ENCODE measurements around the gene SIRPA.

The SIRPA gene

DNA sequence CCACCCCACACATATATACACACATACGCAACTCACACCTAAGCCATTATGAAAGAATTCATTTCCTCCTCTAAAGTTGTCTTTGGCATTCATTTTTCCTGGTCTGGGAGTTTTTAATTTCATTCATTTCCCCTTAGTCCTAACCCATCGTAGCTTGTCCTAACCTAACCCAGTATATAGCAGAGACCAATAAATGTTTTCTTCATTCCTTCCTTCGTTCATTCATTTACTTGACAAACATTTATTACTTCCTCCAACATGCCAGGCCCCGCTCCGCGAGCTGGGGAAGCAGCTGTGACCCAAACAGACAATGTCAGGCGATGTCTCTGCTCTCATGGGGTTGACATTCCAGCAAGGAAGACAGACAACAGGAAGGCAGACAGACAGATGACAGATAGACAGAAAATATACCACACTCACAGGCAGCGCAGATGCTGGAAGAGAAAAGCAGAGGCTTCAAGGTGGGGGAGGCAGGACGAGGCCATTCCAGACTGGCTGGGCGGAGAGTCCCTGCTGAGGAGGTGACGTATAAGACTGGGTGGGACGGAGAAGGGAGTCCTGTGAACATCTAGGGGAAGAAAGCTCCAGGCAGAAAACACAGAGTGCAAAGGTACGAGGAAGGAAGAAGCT, 33.7 kb upstream of the SIRPA start:
- no peaks in the 10 kb centered on the region for H3K36me3 Mint-ChIP-seq (ENCODE audit: low read depth)
- H3K27ac Mint-ChIP-seq: no peak overlapping the region
- no peak for ATAC-seq
- peaks cover 10% of the 10 kb centered on the region for H3K27me3 Mint-ChIP-seq
- no peaks in the 10 kb centered on the region for H3K9me3 Mint-ChIP-seq
- H3K4me1 Mint-ChIP-seq: no peaks in the 10 kb centered on the region
- DNase-seq: no peak
- H3K4me3 Mint-ChIP-seq: no peak overlapping the region

DNA sequence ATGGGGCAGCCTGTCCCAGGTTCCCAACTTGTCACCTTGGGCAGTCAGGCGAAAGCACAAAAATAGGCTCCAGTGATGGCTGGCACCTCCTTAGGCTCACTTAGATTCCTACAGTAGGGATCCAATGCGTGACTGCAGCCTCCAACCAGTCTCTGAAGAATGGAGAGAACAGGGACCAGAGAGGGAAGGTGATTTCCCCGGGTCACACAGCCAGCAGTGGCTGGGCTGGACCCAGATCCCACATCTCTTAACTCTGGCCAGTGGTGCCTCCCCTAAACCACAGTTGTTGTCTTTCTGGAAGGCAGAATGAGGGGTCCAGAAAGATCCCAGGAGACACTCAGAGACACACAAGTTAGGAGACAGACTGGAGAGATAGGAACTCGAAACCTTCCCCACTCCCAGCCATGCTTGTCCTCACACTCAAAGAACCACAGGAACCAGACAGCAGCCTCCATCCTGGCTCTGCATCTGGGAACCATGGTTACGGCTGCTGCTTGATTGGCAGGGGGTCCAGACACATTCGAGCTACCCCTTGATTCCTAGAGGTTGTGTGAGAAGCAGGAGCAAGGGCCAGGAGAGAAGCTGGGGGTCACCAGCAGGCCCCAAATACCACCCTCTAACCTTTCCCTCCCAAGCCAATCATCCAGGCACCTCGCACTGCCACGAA, 33.1 kb upstream of the SIRPA start:
- H3K27ac Mint-ChIP-seq: no peak overlapping the region
- DNase-seq (no peak), ATAC-seq (no peak)
- H3K36me3 Mint-ChIP-seq (ENCODE audit: low read depth): no peaks in the 10 kb centered on the region
- no peaks in the 10 kb centered on the region for H3K9me3 Mint-ChIP-seq
- H3K4me3 Mint-ChIP-seq: no peak overlapping the region
- no peaks in the 10 kb centered on the region for H3K4me1 Mint-ChIP-seq
- peaks cover 12% of the 10 kb centered on the region for H3K27me3 Mint-ChIP-seq

DNA sequence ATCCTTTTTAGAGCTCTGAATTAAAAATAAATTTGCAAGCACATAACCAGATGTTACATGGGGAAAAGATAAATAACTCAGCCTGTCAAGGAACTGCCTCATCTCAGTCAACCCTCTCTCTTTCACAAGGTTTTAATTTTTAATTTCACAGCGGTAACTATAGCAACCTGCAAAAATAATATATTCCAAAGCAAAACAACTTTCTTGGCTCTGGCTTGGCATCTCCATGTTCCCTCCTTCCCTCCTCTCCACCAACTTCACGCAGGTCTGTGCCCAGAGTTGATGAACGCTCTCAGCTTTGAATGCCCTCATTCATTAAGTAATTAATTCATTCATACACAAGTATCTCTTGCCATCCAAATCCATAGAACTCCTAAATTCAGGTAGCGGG, 32.5 kb upstream of the SIRPA start:
- peaks cover 12% of the 10 kb centered on the region for H3K27me3 Mint-ChIP-seq
- H3K27ac Mint-ChIP-seq: no peak overlapping the region
- H3K36me3 Mint-ChIP-seq (ENCODE audit: low read depth): no peaks in the 10 kb centered on the region
- H3K9me3 Mint-ChIP-seq: no peaks in the 10 kb centered on the region
- DNase-seq (no peak), ATAC-seq (no peak)
- no peak overlapping the region for H3K4me3 Mint-ChIP-seq
- no peaks in the 10 kb centered on the region for H3K4me1 Mint-ChIP-seq

DNA sequence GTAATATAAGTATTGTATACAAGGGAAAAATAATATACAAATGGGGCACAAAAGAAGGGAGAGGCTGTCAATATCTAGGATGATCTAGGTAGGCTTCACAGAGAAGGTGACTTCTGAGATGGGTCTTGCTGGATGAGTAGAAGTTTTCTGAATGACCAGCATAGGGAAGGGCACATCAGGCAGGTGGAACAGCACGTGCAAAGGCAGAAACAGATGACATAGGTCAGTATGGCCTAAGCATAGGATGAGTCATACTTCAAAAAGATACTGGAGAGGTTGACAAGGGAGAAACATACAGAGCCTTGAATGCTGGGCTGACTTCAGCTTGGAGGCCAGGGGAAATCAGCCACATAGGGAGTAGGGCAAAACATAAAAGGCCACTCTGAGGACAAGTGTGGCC, 31.9 kb upstream of the SIRPA start:
- H3K27me3 Mint-ChIP-seq: peaks cover 15% of the 10 kb centered on the region

DNA sequence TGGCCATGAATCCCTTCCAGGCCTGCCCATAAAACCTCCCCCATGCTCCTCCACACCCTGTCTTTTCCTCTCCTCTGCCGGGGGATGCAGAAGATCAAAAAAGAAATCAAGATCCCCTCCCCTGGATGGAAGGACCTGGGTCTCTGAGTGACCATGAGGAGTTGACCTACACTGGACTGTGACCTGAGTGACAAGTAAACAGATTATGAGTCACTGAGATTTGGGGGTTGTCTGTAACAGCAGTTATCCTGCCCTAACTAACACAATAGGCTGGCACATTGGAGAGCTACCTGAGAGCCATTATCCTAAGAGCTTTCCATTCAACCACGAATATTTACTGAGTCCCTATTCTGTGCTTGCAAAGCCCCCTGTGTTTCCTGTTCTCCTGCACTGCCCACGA, 28.4 kb upstream of the SIRPA start:
- peaks cover 14% of the 10 kb centered on the region for H3K4me1 Mint-ChIP-seq
- ATAC-seq: no peak
- H3K9me3 Mint-ChIP-seq: no peaks in the 10 kb centered on the region
- no peak for DNase-seq
- no peak overlapping the region for H3K27ac Mint-ChIP-seq
- H3K27me3 Mint-ChIP-seq: peaks cover 20% of the 10 kb centered on the region
- no peaks in the 10 kb centered on the region for H3K36me3 Mint-ChIP-seq (ENCODE audit: low read depth)
- no peak overlapping the region for H3K4me3 Mint-ChIP-seq

More for the DNA sequence above, 31.9 kb upstream of the SIRPA start:
- Mint-ChIP-seq H3K27ac (no peak overlapping the region), H3K9me3 (no peaks in the 10 kb centered on the region), H3K36me3 (ENCODE audit: low read depth) (no peaks in the 10 kb centered on the region), H3K4me1 (no peaks in the 10 kb centered on the region), H3K4me3 (no peak overlapping the region)
- DNase-seq (no peak), ATAC-seq (no peak)

DNA sequence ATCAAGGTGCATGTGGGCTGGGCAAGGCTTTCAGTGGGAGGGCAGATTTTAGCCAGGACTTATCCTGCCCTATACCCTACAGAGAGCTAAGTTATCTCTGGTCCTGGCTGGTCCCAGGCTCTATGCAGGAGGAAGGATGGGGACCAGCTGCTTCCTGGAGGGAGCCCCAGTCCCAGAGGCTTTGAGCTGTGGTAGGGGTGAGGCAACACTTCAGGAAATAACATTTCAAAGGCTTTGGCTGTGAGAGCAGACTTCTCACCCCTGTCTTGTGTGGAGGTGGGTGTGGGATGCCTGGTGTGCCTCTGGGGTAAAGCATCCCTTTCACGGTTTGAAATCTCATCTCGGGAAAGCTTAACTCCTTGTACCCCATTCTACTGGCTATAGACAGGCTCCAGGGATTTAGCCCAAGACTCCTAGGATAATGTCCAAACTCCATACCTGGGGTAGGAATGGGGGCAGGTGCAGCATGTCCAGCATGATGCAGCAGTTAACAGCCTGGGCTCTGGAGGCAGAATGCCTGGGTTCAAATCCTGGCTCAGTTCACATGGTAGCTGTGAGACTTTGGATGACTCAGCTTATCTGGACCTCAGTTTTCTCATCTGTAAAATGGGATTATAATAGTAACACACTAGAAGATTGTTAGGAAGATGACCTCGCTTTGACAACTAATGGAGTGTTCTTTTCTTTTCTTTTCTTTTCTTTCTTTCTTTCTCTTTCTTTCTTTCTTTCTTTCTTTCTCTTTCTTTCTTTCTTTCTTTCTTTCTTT, 27.5 kb upstream of the SIRPA start:
- Mint-ChIP-seq H3K4me1 (peaks cover 17% of the 10 kb centered on the region), H3K27me3 (peaks cover 21% of the 10 kb centered on the region), H3K36me3 (ENCODE audit: low read depth) (no peaks in the 10 kb centered on the region), H3K9me3 (no peaks in the 10 kb centered on the region), H3K27ac (no peak overlapping the region), H3K4me3 (no peak overlapping the region)
- ATAC-seq (no peak), DNase-seq (no peak)

DNA sequence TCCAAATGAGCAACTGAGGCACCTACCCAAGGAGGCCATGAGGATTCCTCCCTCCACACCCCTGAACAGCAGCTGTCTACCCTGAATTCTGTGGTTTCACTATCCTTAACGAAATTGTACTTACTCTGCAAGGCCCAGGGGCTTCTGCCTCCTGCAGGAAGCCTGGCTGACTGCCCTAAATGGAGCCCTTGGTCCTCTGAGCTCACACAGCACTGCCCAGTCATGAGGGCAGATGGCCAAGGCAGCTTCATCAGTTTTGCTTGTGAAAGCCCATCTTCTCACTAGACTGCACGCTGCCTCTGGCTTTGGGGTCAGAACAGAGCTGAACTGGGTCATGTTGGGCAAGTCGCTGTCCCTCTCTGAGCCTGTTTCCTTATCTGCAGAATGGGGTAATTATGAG, 26.4 kb upstream of the SIRPA start:
- H3K36me3 Mint-ChIP-seq (ENCODE audit: low read depth): no peaks in the 10 kb centered on the region
- H3K27me3 Mint-ChIP-seq: peaks cover 19% of the 10 kb centered on the region
- H3K4me1 Mint-ChIP-seq: peaks cover 17% of the 10 kb centered on the region
- no peak overlapping the region for H3K4me3 Mint-ChIP-seq
- DNase-seq (no peak), ATAC-seq (no peak)
- H3K27ac Mint-ChIP-seq: no peak overlapping the region
- no peaks in the 10 kb centered on the region for H3K9me3 Mint-ChIP-seq

DNA sequence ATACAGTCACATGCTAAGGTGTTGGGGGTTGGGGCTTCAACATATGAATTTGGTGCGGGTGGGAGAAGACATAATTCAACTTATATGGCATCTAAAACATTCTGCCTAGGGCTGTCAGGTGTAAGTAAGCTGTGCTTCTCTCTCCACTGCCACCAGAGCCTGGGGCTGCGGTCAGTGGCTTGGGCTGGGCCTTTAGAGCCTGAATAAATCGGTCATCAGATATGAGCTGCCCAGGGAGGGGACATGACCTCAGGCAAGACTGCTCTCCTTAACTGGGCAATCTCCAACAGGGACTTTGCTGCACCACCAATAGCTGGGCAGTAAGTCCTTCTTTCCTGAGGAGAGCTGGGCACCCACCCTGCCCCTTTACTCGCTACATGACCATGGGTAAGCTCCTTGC, 24.9 kb upstream of the SIRPA start:
- Mint-ChIP-seq H3K36me3 (ENCODE audit: low read depth) (no peaks in the 10 kb centered on the region), H3K27ac (no peak overlapping the region), H3K9me3 (no peaks in the 10 kb centered on the region), H3K27me3 (peaks cover 19% of the 10 kb centered on the region), H3K4me3 (no peak overlapping the region), H3K4me1 (peaks cover 17% of the 10 kb centered on the region)
- DNase-seq (no peak), ATAC-seq (no peak)

DNA sequence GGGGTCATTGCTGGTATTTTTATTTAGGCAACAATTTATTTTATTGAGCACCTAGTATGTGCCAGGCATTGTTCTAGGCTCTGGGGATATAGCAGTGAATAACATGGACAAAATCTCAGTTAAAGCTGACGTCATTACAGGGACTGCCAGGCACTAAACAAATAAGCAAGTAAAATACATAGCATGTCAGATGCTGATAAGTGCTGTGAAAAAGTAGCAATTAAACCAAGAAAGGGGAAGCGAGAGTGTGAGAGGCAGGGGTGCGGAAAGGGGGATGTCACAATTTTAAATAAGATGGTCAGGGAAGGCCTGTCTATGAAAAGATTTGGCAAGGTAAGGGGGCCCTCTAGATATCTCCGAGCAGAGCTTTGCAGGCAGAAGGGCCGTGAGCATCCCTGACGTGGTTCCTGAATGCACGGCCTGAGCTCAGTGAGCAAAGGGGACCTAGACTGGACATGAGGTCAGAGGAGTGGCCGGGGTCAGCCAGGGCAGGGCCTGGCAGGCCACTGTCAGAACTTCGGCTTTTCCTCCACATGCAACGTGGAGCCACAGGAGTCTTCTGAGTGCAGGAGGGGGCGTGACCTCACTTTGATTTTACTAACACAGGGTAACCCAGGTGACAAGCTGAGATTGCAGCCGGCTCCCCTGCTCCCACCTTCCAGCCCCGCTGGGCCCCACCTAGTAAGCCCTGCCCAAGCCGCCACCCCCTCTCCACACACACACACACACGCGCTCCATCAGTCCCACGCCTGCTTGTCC, 24.2 kb upstream of the SIRPA start:
- DNase-seq: no peak
- Mint-ChIP-seq H3K27ac (no peak overlapping the region), H3K27me3 (peaks cover 22% of the 10 kb centered on the region), H3K9me3 (no peaks in the 10 kb centered on the region), H3K36me3 (ENCODE audit: low read depth) (no peaks in the 10 kb centered on the region), H3K4me3 (no peak overlapping the region), H3K4me1 (peaks cover 17% of the 10 kb centered on the region)
- ATAC-seq: no peak

DNA sequence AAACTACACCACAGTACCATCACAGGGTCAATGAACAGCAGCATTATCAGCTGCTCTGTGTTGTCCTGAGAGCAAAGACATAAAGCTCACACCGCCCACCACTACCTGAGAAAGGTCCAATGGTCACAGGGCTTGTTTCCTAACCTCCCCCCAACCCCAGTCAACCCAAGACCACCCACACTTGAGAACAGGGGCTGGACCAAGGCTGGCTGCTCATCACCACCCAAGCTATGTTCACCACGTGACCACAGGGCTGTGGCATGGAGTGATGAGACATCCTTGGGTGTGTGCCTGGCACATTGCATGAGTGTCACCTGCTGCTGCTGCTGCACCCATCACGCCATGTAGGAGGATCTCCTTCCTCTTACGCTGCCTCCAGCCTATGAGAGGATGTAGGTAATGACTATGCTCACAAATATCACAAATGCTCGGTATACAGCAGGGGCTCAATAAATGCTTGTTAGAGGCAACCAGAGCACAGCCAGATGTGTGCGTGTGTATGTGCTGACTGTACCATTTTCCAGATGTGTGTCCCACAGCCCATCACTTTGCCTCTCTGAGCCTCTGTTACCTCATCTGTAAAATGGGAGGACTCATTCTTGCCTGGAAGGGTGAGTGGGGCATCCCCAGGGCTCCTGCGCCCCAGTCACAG, 23.3 kb upstream of the SIRPA start:
- Mint-ChIP-seq H3K36me3 (ENCODE audit: low read depth) (no peaks in the 10 kb centered on the region), H3K27me3 (peaks cover 20% of the 10 kb centered on the region), H3K4me3 (no peak overlapping the region), H3K4me1 (peaks cover 17% of the 10 kb centered on the region), H3K27ac (no peak overlapping the region), H3K9me3 (no peaks in the 10 kb centered on the region)
- ATAC-seq (peak; percentile 85), DNase-seq (no peak)

DNA sequence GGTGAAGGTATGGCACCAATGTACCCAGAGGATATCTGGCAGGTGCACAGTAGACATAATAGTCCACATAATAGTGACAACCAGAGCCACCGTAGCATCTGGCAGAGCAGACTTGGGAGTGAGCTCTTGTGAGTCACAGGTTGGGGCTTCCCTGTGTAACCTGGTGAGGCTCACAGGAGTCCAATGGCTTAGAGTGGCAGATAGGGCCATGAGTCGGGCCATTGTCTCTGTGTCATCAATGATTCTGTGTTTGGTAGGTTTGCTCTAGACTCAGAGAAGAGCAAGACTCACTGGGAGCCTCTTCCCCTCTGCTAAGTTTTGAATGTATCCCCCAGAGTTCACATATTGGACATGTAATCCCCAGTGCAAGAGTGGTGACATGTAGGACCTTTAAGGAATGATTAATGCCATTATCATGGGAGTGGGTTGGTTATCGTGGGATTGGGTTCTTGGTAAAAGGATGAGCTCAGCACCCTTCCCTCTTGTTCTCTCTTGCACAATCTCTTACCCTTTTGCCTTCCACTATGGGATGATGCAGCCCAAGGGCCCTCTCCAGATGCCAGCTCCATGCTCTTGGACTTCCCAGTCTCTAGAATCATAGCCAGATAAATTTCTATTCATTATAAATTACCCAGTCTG, 22.6 kb upstream of the SIRPA start:
- Mint-ChIP-seq H3K27me3 (peaks cover 20% of the 10 kb centered on the region), H3K36me3 (ENCODE audit: low read depth) (no peaks in the 10 kb centered on the region), H3K9me3 (no peaks in the 10 kb centered on the region), H3K27ac (no peak overlapping the region), H3K4me3 (no peak overlapping the region), H3K4me1 (peaks cover 17% of the 10 kb centered on the region)
- DNase-seq (no peak), ATAC-seq (peak; percentile 66)

DNA sequence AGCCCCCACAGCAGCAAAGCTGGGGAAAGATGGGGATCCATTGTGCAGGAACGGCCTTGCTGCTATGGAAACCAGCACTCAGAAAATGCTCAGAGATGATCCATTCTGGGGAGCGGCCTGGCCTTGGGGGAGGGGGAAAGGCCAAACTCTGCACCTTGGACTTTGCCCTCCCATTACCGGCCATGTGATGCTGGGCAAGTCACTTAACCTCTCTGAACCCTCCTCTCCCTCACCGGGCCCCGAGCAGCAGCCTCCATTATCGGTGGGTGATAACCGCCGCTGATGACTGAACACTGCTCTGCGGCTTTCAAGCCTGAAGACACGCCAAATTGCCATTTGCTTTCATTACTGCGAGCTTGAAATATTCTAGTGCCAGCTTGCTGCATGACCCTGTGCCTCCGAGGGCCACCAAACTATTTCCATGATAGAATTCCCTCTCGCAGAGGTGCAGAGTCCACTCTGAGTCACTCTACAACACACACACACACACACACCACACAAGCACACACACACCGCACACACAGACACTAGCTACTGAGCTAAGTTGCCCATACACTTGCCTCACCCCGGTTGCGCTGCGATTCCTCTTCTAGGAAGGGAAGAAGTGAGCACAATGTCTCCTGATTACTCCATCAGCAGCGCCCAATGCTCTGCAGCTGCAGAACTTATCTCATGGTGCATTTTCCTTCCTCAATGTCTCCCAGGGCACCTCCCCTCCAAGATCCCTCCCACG, 20.6 kb upstream of the SIRPA start:
- Mint-ChIP-seq H3K4me3 (no peak overlapping the region), H3K27me3 (peaks cover 12% of the 10 kb centered on the region), H3K27ac (no peak overlapping the region), H3K36me3 (ENCODE audit: low read depth) (no peaks in the 10 kb centered on the region), H3K9me3 (no peaks in the 10 kb centered on the region), H3K4me1 (peaks cover 13% of the 10 kb centered on the region)
- ATAC-seq (no peak), DNase-seq (no peak)

DNA sequence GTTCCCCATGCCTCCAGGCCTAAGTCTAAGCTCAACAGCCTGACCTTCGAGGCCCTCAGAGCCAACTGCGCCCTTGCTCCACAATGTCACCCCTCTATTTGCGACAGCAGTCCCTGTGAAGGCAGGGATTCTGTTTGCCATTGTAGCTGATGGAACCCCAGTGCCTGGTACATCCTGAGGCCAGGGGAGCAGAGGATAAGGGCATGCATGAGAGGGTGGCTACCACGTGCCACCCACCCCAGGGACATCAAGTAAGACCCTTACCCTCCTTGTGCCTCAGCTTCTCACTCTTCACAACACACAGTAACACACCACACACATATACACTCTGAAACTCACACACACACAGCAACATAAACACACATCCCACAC, 20.0 kb upstream of the SIRPA start:
- Mint-ChIP-seq H3K4me1 (peaks cover 13% of the 10 kb centered on the region), H3K36me3 (ENCODE audit: low read depth) (no peaks in the 10 kb centered on the region)

More for the DNA sequence above, 20.0 kb upstream of the SIRPA start:
- DNase-seq (no peak), ATAC-seq (no peak)
- H3K4me3 Mint-ChIP-seq: no peak overlapping the region
- peaks cover 12% of the 10 kb centered on the region for H3K27me3 Mint-ChIP-seq
- no peaks in the 10 kb centered on the region for H3K9me3 Mint-ChIP-seq
- no peak overlapping the region for H3K27ac Mint-ChIP-seq

Measured in activated naive CD8-positive, alpha-beta T cell treated with anti-CD3 and anti-CD28 coated beads, Interleukin-2, amount 50 U/mL, for 24 hours (primary cell).